ENCODE data around the gene TMA7. TPM values are rescaled to one million over a fixed set of nuclear protein-coding genes. Genes with fewer than 3 reads are reported as not detected.

TMA7 gene
- total RNA-seq, 1 donor from 2014 or later = 510 TPM

DNA sequence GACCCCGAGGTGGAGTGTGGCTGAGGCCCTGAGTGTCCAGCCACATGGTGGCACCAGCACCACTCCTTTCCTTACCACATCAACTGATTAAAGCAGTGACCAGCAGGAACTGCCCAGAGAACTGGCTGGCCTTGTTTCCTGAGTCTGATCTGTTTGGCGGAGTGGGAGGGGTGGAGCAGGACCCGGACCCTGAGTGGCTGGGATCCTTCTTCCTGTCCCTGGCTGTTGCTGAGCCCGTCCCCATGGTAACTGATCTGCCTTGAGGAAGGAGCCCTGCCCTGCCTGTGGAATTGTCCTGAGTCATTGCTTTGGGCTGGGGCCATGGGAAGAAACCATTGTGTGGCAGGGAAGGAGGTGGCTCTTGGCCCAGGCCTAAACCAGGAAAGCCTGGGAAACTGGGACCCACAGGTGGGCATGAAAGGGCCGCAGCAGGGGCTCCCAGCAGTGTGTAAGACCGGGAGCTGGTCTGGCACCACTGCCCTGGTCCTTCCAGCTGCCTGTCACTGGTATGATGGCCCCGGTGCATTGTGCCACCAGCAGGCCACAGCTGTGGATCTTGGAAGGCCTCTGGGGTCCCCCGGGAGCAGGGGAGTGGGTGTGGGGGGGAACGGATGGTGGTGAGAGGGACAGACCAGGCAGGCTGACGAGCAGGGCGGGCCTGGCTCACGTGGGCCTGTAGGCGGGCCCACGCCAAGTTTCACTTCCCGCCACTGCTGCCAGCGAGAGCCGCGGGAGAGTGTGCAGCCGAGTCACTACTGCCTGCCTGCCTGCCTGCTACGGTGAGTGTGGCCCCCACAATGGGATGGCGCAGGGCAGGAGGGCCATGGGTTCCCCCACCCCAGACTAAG lies 25.7 kb downstream of the TMA7 start:
- Histone ChIP-seq H3K4me2 (peak overlapping the region; percentile 9), H4K20me1 (ENCODE audit: low read depth) (no peaks in the 10 kb centered on the region), H2AFZ (replicated peaks) (no peak overlapping the region), H3K79me2 (ENCODE audit: low read depth) (peaks cover 8% of the 10 kb centered on the region), H3K9ac (no peak overlapping the region), H3F3A (ENCODE audit: low read depth) (peaks cover 25% of the 10 kb centered on the region), H3K27ac (peak overlapping the region; percentile 88), H3K9me3 (ENCODE audit: low read depth) (no peaks in the 10 kb centered on the region), H3K4me3 (no peak overlapping the region), H3K27me3 (no peaks in the 10 kb centered on the region), H3K36me3 (no peaks in the 10 kb centered on the region), H3K4me1 (peaks cover 13% of the 10 kb centered on the region)
- DNase-seq (ENCODE audit: low spot score) = peak; percentile 99
- Mint-ChIP-seq H3K4me3 (peak overlapping the region; percentile 72), H3K4me1 (peaks cover 35% of the 10 kb centered on the region), H3K27ac (peak overlapping the region; percentile 96), H3K36me3 (peaks cover 16% of the 10 kb centered on the region), H3K9me3 (no peaks in the 10 kb centered on the region), H3K27me3 (ENCODE audit: insufficient read depth, low read depth) (peaks cover 7% of the 10 kb centered on the region)
- TF ChIP-seq EZH2phosphoT487 (IDR thresholded peaks at IDR 0.05) = no peak
- TF ChIP-seq, protein P1, sequence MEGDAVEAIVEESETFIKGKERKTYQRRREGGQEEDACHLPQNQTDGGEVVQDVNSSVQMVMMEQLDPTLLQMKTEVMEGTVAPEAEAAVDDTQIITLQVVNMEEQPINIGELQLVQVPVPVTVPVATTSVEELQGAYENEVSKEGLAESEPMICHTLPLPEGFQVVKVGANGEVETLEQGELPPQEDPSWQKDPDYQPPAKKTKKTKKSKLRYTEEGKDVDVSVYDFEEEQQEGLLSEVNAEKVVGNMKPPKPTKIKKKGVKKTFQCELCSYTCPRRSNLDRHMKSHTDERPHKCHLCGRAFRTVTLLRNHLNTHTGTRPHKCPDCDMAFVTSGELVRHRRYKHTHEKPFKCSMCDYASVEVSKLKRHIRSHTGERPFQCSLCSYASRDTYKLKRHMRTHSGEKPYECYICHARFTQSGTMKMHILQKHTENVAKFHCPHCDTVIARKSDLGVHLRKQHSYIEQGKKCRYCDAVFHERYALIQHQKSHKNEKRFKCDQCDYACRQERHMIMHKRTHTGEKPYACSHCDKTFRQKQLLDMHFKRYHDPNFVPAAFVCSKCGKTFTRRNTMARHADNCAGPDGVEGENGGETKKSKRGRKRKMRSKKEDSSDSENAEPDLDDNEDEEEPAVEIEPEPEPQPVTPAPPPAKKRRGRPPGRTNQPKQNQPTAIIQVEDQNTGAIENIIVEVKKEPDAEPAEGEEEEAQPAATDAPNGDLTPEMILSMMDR (IDR thresholded peaks at IDR 0.05) = peak; percentile 77

- H3K27me3 ChIP-seq = no peaks in the 10 kb centered on the region
- Mint-ChIP-seq H3K36me3 (peaks cover 16% of the 10 kb centered on the region), H3K9me3 (no peaks in the 10 kb centered on the region), H3K27ac (peak overlapping the region; percentile 94), H3K4me1 (peaks cover 35% of the 10 kb centered on the region), H3K4me3 (peak overlapping the region; percentile 53), H3K27me3 (ENCODE audit: insufficient read depth, low read depth) (peaks cover 7% of the 10 kb centered on the region)
- H3K79me2 ChIP-seq (ENCODE audit: low read depth) = peaks cover 16% of the 10 kb centered on the region
- H3K27ac ChIP-seq = peak overlapping the region; percentile 88
- peak overlapping the region; percentile 9 for H3K4me2 ChIP-seq
- H3K4me1 ChIP-seq = peaks cover 13% of the 10 kb centered on the region
- H3K4me3 ChIP-seq = no peak overlapping the region
- no peaks in the 10 kb centered on the region for H4K20me1 ChIP-seq (ENCODE audit: low read depth)
- no peaks in the 10 kb centered on the region for H3K36me3 ChIP-seq
- peaks cover 25% of the 10 kb centered on the region for H3F3A ChIP-seq (ENCODE audit: low read depth)
- DNase-seq (ENCODE audit: low spot score) = no peak
- H2AFZ ChIP-seq (replicated peaks) = no peak overlapping the region
- no peaks in the 10 kb centered on the region for H3K9me3 ChIP-seq (ENCODE audit: low read depth)
- H3K9ac ChIP-seq = no peak overlapping the region
- TF ChIP-seq EZH2phosphoT487 (IDR thresholded peaks at IDR 0.05) = no peak
- TF ChIP-seq EZH2 (IDR thresholded peaks at IDR 0.05) = no peak
- TF ChIP-seq, protein P1 (IDR thresholded peaks at IDR 0.05) = no peak
Measured at GRCh38 chr3:48466386-48467109, 26.5 kb downstream of the TMA7 start.

DNA sequence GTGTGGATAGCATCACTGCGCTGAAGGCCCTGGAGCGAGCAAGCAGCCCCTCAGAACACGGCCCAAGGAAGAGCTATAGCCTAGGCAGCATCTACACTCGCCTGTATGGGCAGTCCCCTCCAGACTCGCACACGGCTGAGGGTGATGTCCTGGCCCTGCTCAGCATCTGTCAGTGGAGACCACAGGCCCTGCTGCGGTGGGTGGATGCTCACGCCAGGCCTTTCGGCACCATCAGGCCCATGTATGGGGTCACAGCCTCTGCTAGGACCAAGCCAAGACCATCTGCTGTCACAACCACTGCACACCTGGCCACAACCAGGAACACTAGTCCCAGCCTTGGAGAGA lies 27.0 kb downstream of the TMA7 start:
- no peak for DNase-seq (ENCODE audit: low spot score)

More for the DNA sequence above, 27.0 kb downstream of the TMA7 start:
- Mint-ChIP-seq H3K9me3 (no peaks in the 10 kb centered on the region), H3K4me3 (peak overlapping the region; percentile 53), H3K36me3 (peaks cover 16% of the 10 kb centered on the region), H3K4me1 (peaks cover 35% of the 10 kb centered on the region), H3K27me3 (ENCODE audit: insufficient read depth, low read depth) (peaks cover 7% of the 10 kb centered on the region), H3K27ac (peak overlapping the region; percentile 94)
- Histone ChIP-seq H4K20me1 (ENCODE audit: low read depth) (no peaks in the 10 kb centered on the region), H3K4me2 (no peak overlapping the region), H3K9ac (no peak overlapping the region), H3K79me2 (ENCODE audit: low read depth) (peaks cover 22% of the 10 kb centered on the region), H3F3A (ENCODE audit: low read depth) (peaks cover 25% of the 10 kb centered on the region), H3K9me3 (ENCODE audit: low read depth) (no peaks in the 10 kb centered on the region), H3K27ac (peak overlapping the region; percentile 88), H3K36me3 (no peaks in the 10 kb centered on the region), H3K4me1 (peaks cover 16% of the 10 kb centered on the region), H2AFZ (replicated peaks) (no peak overlapping the region), H3K27me3 (no peaks in the 10 kb centered on the region), H3K4me3 (no peak overlapping the region)
- TF ChIP-seq EZH2phosphoT487 (IDR thresholded peaks at IDR 0.05) = no peak
- TF ChIP-seq, protein P1 (IDR thresholded peaks at IDR 0.05) = no peak

Measured in neural progenitor cell (in vitro differentiated cells).